ENCODE measurements around the gene PPM1H. TPM values are rescaled to one million over a fixed set of nuclear protein-coding genes. Genes with fewer than 3 reads are reported as not detected.
"Not testable (repeated sequence)": the region's sequence is repeated elsewhere in the genome, so short reads cannot be mapped to it uniquely, and the experiment has no call there.

Gene PPM1H
- total RNA-seq, 4 donors from 2014 or later, result 1.1 to 2.4 (median 1.7) TPM

GRCh38 chr12:62950317-62950716, 15.4 kb upstream of the PPM1H start:
- intact Hi-C loops (cut with DNase I; ENCODE audit: low total_unique reads), result no loop called here
- DNase-seq (ENCODE audit: low spot score in 2 of 2), result no peak
- 78 to 88% methylated on average over 1 of the region's 1 CpG for WGBS, 2 donors
- TF ChIP-seq POLR2A (IDR thresholded peaks at IDR 0.05) (no peak), CTCF (IDR thresholded peaks at IDR 0.05) (no peak)
- H3K4me3 ChIP-seq (ENCODE audit: low read depth, poor library complexity, severe bottlenecking), result no peak overlapping the region

- no peak for DNase-seq (ENCODE audit: low spot score in 2 of 2)
- WGBS, 2 donors, result 96 to 100% methylated on average over 1 of the region's 1 CpG
- no peak for TF ChIP-seq CTCF (IDR thresholded peaks at IDR 0.05)
- H3K4me3 ChIP-seq (ENCODE audit: low read depth, poor library complexity, severe bottlenecking), result no peak overlapping the region
- intact Hi-C loops (cut with DNase I; ENCODE audit: low total_unique reads), result no loop called here
Observed at GRCh38 chr12:62948123-62948522, 13.2 kb upstream of the PPM1H start.

GRCh38 chr12:62947364-62947763, 12.4 kb upstream of the PPM1H start:
- TF ChIP-seq CTCF (IDR thresholded peaks at IDR 0.05), result no peak
- TF ChIP-seq POLR2A (IDR thresholded peaks at IDR 0.05), result no peak
- 77 to 85% methylated on average over 5 of the region's 5 CpGs for WGBS, 2 donors
- DNase-seq (ENCODE audit: low spot score in 2 of 2), result no peak
- intact Hi-C loops (cut with DNase I; ENCODE audit: low total_unique reads), result no loop called here
- H3K4me3 ChIP-seq (ENCODE audit: low read depth, poor library complexity, severe bottlenecking), result no peak overlapping the region

GRCh38 chr12:62943779-62944395, 8.9 kb upstream of the PPM1H start:
- WGBS, 2 donors, result 70 to 74% methylated on average over 3 of the region's 3 CpGs
- intact Hi-C loops (cut with DNase I; ENCODE audit: low total_unique reads), result no loop called here
- no peak for DNase-seq (ENCODE audit: low spot score in 2 of 2)
- H3K4me3 ChIP-seq (ENCODE audit: low read depth, poor library complexity, severe bottlenecking), result no peak overlapping the region
- TF ChIP-seq CTCF (IDR thresholded peaks at IDR 0.05) (no peak), POLR2A (IDR thresholded peaks at IDR 0.05) (no peak)

GRCh38 chr12:62942316-62942715, 7.4 kb upstream of the PPM1H start:
- DNase-seq (ENCODE audit: low spot score in 2 of 2); intact Hi-C loops (cut with DNase I; ENCODE audit: low total_unique reads); H3K4me3 ChIP-seq (ENCODE audit: low read depth, poor library complexity, severe bottlenecking): not testable (repeated sequence)
- 69 to 75% methylated on average over 4 of the region's 4 CpGs for WGBS, 2 donors

DNA sequence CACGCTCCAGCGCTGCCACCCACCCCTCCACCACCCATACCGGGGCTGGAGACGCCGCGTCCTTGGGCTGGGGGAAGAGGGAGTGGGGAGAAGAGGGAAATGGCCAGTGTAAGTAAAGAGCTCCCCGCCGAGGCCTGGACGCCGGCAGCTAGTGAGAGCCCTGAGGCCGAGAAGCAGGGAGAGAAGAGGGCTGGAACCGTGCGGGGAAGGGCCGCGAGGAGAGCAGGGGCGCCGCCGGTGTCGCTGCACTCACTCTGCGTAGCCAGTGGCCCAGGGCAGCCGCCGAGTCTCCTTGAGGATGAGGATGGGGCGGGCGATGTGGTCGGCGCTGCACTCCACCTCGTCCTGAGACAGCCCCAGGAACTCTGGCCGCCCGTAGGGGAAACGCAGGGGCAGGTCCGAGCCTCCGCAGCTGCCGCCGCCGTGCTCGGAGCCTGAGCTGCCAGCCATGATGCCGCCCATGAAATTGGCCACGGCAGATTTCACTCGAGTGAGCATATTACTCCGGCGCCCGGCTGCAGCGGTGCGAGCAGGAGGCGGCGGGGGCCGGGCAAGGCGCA, 631 bp downstream of the PPM1H start:
- TF ChIP-seq CTCF (IDR thresholded peaks at IDR 0.05) (no peak), POLR2A (IDR thresholded peaks at IDR 0.05) (no peak)
- intact Hi-C loops (cut with DNase I; ENCODE audit: low total_unique reads), result no loop called here
- DNase-seq (ENCODE audit: low spot score in 2 of 2), result peak in 1 of 2 donors; percentile 85
- H3K4me3 ChIP-seq (ENCODE audit: low read depth, poor library complexity, severe bottlenecking), result peak overlapping the region; percentile 63
- WGBS, 2 donors, result 0 to 1% methylated on average over 28 to 45 of the region's 48 CpGs

Data from lower leg skin (tissue), 4 donors.